ENCODE data around the gene SDHAF3.
"Not testable (repeated sequence)": the region's sequence is repeated elsewhere in the genome, so short reads cannot be mapped to it uniquely, and the experiment has no call there.

The SDHAF3 gene

GRCh38 chr7:97117372-97118188, at the start of gene SDHAF3:
Gene SDHAF3 (plus strand): TSS chr7:97117698. CDS start chr7:97117724, 26 bp downstream.
- peak; percentile 98 for DNase-seq

DNA sequence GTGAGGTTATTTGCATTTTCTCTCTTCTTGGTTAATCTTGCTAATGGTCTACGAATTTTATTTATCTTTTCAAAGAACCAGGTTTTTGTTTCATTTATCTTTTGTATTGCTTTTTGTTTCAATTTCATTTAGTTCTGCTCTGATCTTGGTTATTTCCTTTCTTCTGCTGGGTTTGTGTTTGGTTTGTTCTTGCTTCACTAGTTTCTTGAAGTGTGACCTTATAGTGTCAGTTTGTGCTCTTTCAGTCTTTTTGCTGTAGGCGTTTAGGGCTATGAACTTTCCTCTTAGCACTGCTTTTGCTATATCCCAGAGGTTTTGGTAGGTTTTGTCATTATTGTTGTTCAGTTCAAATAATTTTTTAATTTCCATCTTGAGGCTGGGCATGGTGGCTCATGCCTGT, 45.5 kb upstream of the SDHAF3 start:
- DNase-seq = not testable (repeated sequence)

- DNase-seq = no peak
Measured at GRCh38 chr7:97075928-97076327, 41.6 kb upstream of the SDHAF3 start.

DNA sequence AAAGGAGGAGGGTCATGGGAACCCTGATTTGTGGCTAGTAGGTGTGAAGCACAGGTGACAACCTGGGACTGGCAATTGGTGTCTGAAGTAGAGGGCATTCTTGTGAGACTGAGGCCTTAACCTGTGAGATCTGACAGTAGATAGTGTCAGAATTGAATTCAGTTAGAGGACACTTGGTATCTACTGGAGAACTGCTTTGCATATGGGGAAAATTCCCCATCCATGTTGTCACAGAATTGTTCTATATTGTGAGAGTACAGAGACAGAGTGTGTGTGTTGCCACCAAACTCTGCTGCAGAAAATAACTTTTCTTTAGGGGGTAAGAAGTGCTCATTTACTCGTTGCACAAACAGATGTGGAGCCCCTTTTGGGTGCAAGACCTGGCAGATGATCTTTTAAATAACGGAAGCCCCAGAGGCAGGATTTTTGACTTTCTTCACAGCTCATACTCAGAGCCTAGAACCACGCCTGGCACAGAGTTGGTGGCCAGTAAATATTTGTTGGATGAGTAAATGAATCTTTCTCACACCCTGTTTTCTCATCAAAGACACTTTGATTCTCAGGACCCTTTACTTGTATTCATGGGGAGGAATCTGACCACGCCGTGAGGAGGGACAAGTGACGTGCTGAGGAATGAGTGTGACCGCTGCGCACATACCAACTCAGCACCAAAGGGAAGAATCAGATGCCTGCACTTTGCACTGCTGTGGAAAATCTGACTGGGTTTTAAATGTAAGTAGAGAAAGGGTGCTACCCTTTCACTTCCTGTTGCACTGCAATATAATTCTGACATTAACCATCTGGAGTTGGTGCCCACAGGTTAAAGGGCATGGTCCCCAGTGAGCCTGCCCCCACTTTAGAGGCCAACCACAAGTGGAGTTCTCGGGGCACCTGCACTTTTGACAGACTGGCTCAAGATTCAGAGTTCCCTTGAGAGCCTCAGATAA, 39.2 kb upstream of the SDHAF3 start:
- no peak for DNase-seq

GRCh38 chr7:97079300-97079699, 38.2 kb upstream of the SDHAF3 start:
- DNase-seq = no peak

DNA sequence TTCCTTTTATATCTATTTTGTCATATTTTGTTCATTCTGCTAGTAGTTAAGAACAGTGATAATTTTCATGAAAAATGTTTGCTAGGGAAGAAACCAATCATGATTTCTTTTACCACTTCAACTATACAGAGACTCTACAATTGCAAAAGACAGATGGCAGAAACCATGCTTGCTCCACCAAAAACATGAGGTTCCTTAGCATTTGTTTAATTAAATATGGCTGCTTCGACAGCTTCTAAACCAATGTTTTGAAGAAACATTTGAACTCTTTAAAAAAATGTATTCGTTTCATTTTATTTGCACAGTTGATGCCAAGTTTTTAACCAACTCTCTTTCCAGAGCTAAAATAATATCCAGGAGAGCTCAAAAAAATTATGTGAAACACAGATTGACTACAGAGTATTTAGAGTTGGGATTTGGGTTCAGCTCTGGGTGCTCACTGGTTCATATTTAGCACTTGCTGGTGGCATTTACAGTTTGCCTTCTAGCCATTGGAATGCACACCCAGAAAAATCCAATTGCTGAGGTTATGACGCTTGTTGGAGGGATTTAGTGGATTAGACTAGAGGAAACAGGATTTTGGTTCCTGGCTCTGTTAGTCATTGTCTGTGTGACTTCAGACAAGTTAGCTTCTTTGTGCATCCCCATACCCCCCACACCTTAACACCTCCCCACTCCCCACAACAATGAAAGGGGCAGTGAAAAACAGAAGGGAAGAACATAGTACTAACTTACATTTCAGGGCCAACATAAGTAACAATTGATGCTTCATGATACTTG, 35.8 kb upstream of the SDHAF3 start:
- no peak for DNase-seq

DNA sequence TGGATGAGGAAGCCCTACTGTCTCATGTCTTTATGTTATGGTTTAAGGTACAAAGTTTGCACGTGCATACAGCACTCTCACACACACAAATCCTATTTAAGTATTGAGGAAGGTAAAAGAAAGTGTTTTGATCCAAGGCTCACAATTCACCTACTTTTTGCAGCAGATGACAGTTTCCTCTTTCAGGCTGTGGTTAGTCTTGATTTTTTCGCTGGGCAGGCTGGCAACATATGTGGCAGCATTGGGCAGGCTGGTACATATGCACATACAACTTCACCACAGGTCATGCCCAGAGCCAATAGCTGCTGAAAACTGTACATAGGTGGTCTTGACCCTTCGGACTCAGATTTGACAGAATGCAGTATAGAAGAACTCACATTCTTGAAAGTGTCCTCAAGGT, 29.1 kb upstream of the SDHAF3 start:
- DNase-seq = no peak

- no peak for DNase-seq
Measured at GRCh38 chr7:97089771-97090170, 27.7 kb upstream of the SDHAF3 start.

GRCh38 chr7:97090761-97091353, 26.6 kb upstream of the SDHAF3 start:
- no peak for DNase-seq

- peak; percentile 19 for DNase-seq
Measured at GRCh38 chr7:97094284-97094930, 23.1 kb upstream of the SDHAF3 start.

DNA sequence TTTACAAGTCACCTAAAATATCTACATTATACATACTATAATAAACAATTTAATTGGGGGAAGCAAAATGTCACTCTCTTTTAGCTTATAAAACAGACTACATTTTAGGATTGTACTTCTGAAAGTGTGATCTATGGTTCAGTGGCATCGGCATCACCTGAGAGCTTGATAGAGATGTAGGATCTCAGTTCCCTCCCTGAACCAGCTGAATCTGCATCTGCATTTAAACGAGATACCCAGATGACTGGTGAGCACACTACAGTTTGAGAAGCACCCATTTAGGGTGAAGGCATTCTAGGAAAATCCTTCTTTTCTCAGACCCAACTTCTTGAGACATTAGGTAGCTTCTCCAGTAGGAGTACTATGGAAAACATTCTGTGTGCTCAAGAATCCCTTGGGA, 21.5 kb upstream of the SDHAF3 start:
- no peak for DNase-seq

DNA sequence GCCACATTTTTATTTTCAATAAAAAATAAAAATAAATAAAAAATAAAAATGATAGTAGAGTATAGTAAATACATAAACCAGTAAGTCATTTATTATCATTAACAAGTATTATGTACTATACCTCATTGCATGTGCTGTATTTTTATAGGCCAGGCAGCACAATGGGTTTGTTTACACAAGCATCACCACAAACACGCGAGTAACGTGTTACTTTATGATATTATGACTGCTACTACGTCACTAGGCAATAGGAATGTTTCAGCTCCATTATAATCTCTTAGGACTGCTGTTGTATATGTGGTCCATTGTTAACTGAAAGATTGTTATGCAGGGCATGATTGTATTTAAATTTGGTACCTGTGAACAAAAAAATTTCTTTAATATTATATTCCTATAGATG, 20.8 kb upstream of the SDHAF3 start:
- no peak for DNase-seq

GRCh38 chr7:97104719-97105238, 12.7 kb upstream of the SDHAF3 start:
- DNase-seq = peak; percentile 55

DNA sequence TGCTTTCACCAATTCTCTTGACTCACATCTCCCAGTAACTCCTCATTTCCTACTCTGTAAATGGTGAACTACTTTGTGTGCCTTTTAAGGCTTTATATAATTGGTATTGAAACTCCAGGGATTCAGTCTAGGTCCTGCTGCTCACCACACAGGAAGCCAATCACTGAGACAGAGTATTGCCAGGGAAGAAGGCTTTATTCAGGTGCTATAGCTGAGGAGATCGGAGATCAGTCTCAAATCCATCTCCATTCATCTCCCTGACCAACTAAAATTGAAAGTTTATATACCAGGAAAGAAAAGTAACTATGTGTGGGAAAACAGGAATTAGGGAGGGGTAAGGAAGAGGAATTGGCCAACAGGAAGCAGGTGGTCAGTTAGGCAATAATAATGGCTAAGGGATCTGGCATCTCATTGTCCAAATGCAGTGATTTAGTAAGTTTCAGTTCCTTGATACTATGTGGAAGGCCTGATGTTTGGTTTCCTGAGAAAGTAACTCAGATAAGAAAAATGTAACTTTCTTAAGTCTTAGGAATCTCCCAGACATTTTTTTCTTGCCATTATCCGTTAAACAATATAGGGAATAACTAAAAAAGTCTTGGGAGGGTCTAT, 10.2 kb upstream of the SDHAF3 start:
- no peak for DNase-seq

DNA sequence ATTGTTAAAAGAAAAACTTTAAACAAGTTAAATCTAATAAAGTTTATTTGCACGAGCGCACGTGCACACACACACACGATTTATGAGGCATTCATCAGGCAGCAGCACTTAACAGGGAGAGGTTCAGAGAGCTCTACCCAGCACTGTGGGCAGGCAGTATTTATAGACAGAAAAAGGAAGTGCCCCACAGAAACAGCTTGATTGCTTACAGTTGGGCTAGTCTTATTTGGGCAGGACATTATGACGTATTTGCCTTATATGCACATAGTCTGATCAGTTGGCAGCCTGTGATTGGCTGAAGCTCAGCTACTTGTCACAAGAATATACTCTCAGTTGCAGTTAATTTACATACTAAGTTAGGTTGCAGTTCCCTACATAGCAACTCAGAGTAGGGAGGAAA, 1.2 kb upstream of the SDHAF3 start:
- DNase-seq = no peak

GRCh38 chr7:97117035-97117371, 495 bp upstream of the SDHAF3 start:
- no peak for DNase-seq

- DNase-seq = no peak
Measured at GRCh38 chr7:97118306-97118917, 914 bp downstream of the SDHAF3 start.

- DNase-seq = no peak
Measured at GRCh38 chr7:97119747-97120146, 2.2 kb downstream of the SDHAF3 start.

DNA sequence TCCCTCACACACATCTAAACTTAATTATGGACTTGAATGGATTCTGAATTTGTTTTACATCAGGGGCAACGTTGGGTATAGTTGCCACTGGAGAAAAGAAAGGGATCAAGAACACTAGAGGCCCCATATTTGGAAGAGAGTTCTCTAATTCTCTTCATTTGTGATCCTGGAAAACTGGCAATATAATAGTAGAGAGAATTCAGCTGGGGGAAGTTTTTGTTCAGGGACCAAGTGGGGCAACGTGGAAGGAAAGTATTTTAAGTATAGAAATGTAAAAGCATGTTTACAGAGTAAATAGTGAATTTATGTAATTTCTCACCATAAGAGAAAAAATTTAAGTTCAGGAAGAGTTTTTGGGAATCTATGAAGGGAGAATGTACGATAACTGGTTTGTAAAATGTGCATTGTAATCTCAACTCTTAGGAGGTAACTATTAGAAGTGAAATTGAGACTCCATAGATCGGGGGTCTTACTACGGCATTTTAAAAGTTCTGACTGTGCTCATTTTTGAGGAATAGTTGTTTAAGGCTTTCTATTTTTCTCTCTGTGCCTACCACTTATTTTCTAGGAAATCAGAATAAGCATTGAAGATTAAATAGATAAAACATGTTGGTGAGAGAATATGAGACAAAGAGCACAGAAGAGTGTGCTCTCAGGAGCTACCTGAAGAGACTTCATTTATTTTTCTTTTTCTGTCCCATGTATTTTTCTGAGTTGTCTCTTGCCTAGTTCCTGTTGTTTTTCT, 3.4 kb downstream of the SDHAF3 start:
- no peak for DNase-seq

GRCh38 chr7:97123115-97123514, 5.6 kb downstream of the SDHAF3 start:
- DNase-seq = not testable (repeated sequence)

Data from NCI-H1105 (cell line).